ENCODE results near the gene CFHR4.
"Not testable (repeated sequence)": the region's sequence is repeated elsewhere in the genome, so short reads cannot be mapped to it uniquely, and the experiment has no call there.

Gene CFHR4

GRCh38 chr1:196943568-196943967 lies 55.7 kb downstream of the CFHR4 start, which contains the start of gene CFHR2:
TSS of gene CFHR2 (plus strand) at chr1:196943738. CDS start at chr1:196943881, 143 bp downstream.
- not testable (repeated sequence) for DNase-seq

GRCh38 chr1:196951711-196952394 lies 64.0 kb downstream of the CFHR4 start:
- no peak for DNase-seq

GRCh38 chr1:196954778-196955177 lies 66.9 kb downstream of the CFHR4 start:
- DNase-seq: no peak

- DNase-seq: no peak
Measured at GRCh38 chr1:196955926-196956325, 68.1 kb downstream of the CFHR4 start.

- no peak for DNase-seq
Measured at GRCh38 chr1:196960854-196961253, 73.0 kb downstream of the CFHR4 start.

Measured in CD4-positive, alpha-beta T cell treated with Interleukin-6 for 4 hours (primary cell).